Kidney epithelial cell (primary cell): ENCODE data around the gene LGALS12. TPM values are rescaled to one million over a fixed set of nuclear protein-coding genes. Genes with fewer than 3 reads are reported as not detected.

Experiments used
- DNase-seq: peaks from one replicate; pipeline ENCODE4 v3.0.0-alpha.2; 2010; ENCODE audit warnings: low read depth
- H3K27me3 ChIP-seq: 2 replicates; pipeline ENCODE4 v1.6.0; 2011; ENCODE audit warnings: low read length; ENCODE audit not compliant: control insufficient read depth, insufficient read depth
- H3K36me3 ChIP-seq: 2 replicates; pipeline ENCODE4 v1.5.1; 2011; ENCODE audit warnings: low read length; ENCODE audit not compliant: control insufficient read depth, insufficient read depth
- H3K4me3 ChIP-seq: 2 replicates; pipeline ENCODE4 v1.5.1; 2011; ENCODE audit warnings: low read depth, mild to moderate bottlenecking, control low read depth, low read length
- total RNA-seq: library from RNA; depleted of rRNA; stranded (reverse); fragments of >200 nt; gene quantifications from 2 replicates; pipeline ENCODE4 v1.2.3, GENCODE V29; 2015
- TF ChIP-seq, protein P1 (sequence below): IDR thresholded peaks from 2 replicates; pipeline ENCODE4 v1.5.1; 2011; ENCODE audit warnings: mild to moderate bottlenecking, moderate library complexity, low read length, control low read depth, inconsistent platforms; ENCODE audit not compliant: insufficient read depth, poor library complexity, severe bottlenecking

The LGALS12 gene
- total RNA-seq, 1 donor from 2014 or later, result not detected

DNA sequence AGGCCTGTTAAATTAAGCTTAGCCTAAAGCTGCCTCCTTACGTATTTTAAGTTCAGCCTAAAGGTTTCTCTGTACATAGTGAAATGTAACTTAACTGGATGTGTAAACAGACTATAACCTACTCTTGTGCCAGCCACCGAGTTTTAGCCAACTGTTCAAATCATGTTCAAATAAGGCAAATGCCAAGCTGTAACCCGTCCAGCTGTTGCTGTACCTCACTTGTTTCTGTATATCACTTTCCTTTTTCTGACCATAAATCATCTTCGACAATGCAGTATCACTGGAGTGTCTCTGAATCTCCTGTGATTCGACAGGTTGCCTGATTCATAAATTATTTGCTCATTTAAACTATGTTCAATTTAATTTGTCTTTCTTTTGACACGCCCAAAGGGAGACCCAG lies 10.9 kb upstream of the LGALS12 start:
- TF ChIP-seq, protein P1, sequence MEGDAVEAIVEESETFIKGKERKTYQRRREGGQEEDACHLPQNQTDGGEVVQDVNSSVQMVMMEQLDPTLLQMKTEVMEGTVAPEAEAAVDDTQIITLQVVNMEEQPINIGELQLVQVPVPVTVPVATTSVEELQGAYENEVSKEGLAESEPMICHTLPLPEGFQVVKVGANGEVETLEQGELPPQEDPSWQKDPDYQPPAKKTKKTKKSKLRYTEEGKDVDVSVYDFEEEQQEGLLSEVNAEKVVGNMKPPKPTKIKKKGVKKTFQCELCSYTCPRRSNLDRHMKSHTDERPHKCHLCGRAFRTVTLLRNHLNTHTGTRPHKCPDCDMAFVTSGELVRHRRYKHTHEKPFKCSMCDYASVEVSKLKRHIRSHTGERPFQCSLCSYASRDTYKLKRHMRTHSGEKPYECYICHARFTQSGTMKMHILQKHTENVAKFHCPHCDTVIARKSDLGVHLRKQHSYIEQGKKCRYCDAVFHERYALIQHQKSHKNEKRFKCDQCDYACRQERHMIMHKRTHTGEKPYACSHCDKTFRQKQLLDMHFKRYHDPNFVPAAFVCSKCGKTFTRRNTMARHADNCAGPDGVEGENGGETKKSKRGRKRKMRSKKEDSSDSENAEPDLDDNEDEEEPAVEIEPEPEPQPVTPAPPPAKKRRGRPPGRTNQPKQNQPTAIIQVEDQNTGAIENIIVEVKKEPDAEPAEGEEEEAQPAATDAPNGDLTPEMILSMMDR, result no peak
- no peak for DNase-seq
- no peaks in the 10 kb centered on the region for H3K36me3 ChIP-seq
- H3K27me3 ChIP-seq, result no peaks in the 10 kb centered on the region
- H3K4me3 ChIP-seq, result no peak overlapping the region

DNA sequence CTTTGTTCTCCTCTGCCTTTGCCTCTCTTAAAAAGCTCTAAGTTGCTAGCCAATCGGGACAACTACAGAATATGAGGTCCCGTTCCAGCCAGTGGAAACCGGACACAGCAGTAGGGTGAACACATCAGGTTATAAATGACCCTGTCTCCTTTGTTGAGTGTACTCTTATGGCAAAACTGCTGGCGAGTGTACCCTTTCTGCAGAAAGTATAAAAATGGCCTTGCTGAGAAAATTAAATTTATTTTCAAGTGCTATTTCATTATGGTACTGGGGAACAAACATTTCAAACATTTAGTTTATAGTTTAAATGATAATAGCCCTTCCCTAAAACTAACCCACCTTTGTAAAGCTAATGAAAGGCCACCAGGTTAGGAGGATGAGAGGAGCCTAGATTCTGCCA lies 6.0 kb upstream of the LGALS12 start:
- TF ChIP-seq, protein P1, result no peak
- no peak overlapping the region for H3K4me3 ChIP-seq
- H3K27me3 ChIP-seq, result no peaks in the 10 kb centered on the region
- no peak for DNase-seq
- no peaks in the 10 kb centered on the region for H3K36me3 ChIP-seq

DNA sequence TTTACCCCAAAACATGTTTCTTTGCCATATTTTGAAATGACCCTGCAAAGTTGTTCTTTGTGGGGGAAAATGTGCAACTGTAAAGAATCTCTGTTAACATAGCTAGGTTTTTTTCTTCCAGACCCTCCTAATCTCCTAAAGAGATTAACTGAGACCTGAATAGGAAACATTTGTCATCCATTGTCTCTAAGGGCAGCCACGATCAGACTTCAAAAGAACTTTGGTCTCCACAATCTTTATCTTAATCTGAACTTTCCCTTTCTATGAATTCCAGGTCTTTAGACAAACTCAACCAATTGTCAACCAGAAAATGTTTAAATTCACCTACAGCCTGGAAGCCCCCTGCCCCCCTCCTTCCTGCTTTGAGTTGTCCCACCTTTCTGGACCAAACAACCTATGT lies 4.6 kb upstream of the LGALS12 start:
- no peak overlapping the region for H3K4me3 ChIP-seq
- no peak for DNase-seq

DNA sequence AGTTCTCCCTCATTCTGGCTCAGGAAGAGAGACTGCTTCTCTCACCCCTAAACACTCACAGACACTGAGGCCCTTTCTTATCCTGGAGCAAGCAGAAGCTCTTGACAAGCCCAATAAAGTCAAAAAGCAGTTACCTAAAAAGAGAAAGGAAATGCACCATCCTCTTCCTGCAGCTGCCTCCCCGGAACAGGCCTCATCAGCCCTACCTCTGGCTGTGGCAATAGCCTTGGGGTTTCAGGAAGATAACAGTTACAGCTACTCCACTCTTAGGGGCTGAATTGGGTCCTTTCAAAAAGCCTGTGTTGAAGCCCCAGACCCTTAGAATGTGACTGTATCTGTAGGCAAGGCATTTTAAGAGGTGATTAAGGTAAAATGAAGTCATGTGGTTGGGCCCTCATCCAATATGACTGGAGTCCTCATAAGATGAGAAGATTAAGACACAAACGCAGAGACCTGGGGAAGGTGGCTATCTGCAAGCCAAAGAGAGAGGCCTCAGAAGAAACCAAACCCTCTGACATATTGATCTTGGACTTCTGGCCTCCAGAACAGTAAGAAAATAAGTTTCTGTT lies 3.5 kb upstream of the LGALS12 start:
- Histone ChIP-seq H3K36me3 (no peaks in the 10 kb centered on the region), H3K27me3 (no peaks in the 10 kb centered on the region), H3K4me3 (no peak overlapping the region)
- DNase-seq, result no peak
- TF ChIP-seq, protein P1, result no peak

More for the DNA sequence above, 4.6 kb upstream of the LGALS12 start:
- H3K27me3 ChIP-seq, result no peaks in the 10 kb centered on the region
- H3K36me3 ChIP-seq, result no peaks in the 10 kb centered on the region
- TF ChIP-seq, protein P1, result no peak

DNA sequence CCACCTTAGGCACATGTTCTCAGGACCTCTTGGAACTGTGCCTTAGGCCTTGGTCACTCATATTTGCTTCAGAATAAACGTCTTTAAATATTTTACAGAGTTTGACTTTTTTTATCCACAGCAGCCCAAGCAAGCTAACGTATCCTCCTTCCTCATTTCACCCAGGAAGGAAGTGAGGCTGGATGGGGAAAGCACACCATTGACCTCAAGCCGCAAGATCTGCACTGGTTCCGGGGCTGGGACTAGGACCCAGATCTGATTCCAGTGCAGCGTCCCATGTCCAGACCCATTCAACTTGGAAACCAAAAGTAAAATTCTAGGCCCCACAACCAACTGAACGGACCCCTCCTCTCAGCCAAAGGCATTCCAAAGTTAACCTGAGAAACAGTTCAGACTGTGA lies 2.4 kb upstream of the LGALS12 start:
- Histone ChIP-seq H3K27me3 (no peaks in the 10 kb centered on the region), H3K4me3 (no peak overlapping the region), H3K36me3 (no peaks in the 10 kb centered on the region)
- DNase-seq, result no peak
- TF ChIP-seq, protein P1, result no peak

DNA sequence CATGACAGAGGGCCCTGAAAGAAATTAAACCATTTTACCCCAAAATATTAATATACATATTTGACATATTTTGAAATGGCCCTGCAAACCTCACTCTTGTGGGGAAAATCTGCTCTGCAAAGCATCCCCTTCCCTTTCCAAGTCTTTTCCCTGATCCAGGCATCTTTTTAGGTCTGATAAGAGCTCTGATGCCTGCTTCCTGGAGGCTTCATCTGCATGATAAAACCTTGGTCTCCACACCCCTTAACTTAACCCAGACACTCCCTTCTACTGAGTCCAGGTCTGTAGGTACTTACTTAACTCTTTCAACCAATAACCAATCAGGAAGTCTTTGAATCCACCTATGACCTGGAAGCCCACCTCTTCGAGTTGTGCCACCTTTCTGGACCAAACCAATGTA lies 1.8 kb upstream of the LGALS12 start:
- Histone ChIP-seq H3K27me3 (no peaks in the 10 kb centered on the region), H3K4me3 (no peak overlapping the region), H3K36me3 (no peaks in the 10 kb centered on the region)
- no peak for DNase-seq
- TF ChIP-seq, protein P1, result no peak
